ENCODE data around the gene GJB4.
"Not testable (repeated sequence)": the region's sequence is repeated elsewhere in the genome, so short reads cannot be mapped to it uniquely, and the experiment has no call there.

GJB4 gene

GRCh38 chr1:34770891-34771504 lies 11.5 kb downstream of the GJB4 start:
- DNase-seq (ENCODE audit: extremely low read depth, low read depth), result no peak
- TF ChIP-seq CTCF (IDR thresholded peaks at IDR 0.05; ENCODE audit: low read depth, low read length), result no peak

GRCh38 chr1:34771573-34772371 lies 12.2 kb downstream of the GJB4 start:
- DNase-seq (ENCODE audit: extremely low read depth, low read depth), result no peak
- no peak for TF ChIP-seq CTCF (IDR thresholded peaks at IDR 0.05; ENCODE audit: low read depth, low read length)

GRCh38 chr1:34773114-34773513 lies 13.6 kb downstream of the GJB4 start:
- DNase-seq (ENCODE audit: extremely low read depth, low read depth), result not testable (repeated sequence)

GRCh38 chr1:34774957-34775356 lies 15.4 kb downstream of the GJB4 start:
- no peak for TF ChIP-seq CTCF (IDR thresholded peaks at IDR 0.05; ENCODE audit: low read depth, low read length)
- DNase-seq (ENCODE audit: extremely low read depth, low read depth), result no peak

GRCh38 chr1:34776911-34777310 lies 17.4 kb downstream of the GJB4 start:
- no peak for TF ChIP-seq CTCF (IDR thresholded peaks at IDR 0.05; ENCODE audit: low read depth, low read length)
- DNase-seq (ENCODE audit: extremely low read depth, low read depth), result no peak

- TF ChIP-seq CTCF (IDR thresholded peaks at IDR 0.05; ENCODE audit: low read depth, low read length), result no peak
- no peak for DNase-seq (ENCODE audit: extremely low read depth, low read depth)
Observed at GRCh38 chr1:34777519-34778321, 18.2 kb downstream of the GJB4 start.

- no peak for DNase-seq (ENCODE audit: extremely low read depth, low read depth)
- TF ChIP-seq CTCF (IDR thresholded peaks at IDR 0.05; ENCODE audit: low read depth, low read length), result no peak
Observed at GRCh38 chr1:34778381-34778780, 18.8 kb downstream of the GJB4 start.

All from AG09319 (cell line).